Hypothalamus (tissue), 51 donors: Measurements from ENCODE around the gene STOML1.
A peak's percentile ranks its signal among the peaks of the same experiment; 100 is the strongest.

Experiments used
- DNase-seq, 51 donors: peaks; one replicate each; lab custom pipeline; 2025; lab: John Stamatoyannopoulos, UW

The STOML1 gene

DNA sequence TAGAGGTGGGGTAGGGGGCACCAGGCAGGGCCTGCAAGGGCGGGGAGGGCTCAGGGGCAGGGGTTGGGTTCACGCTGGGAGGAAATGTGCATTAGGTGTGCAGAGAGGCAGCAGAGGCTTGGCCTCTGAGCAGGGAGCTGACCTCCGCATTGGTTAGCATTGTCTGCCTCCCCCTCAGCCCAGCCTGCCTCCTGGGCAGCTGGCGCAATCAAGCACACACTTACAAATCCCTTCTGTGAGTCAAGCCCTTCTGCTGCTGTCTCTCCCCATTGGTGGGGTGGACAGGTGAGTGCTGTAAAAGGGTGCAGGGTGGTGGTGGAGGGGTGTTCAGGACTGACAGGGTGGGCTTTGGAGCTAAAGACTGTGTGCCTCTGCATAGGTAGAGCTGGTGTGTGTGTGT lies 56.5 kb downstream of the STOML1 start:
- no peak for DNase-seq

- DNase-seq, result no peak
Observed at GRCh38 chr15:73934281-73934680, 57.8 kb downstream of the STOML1 start.

DNA sequence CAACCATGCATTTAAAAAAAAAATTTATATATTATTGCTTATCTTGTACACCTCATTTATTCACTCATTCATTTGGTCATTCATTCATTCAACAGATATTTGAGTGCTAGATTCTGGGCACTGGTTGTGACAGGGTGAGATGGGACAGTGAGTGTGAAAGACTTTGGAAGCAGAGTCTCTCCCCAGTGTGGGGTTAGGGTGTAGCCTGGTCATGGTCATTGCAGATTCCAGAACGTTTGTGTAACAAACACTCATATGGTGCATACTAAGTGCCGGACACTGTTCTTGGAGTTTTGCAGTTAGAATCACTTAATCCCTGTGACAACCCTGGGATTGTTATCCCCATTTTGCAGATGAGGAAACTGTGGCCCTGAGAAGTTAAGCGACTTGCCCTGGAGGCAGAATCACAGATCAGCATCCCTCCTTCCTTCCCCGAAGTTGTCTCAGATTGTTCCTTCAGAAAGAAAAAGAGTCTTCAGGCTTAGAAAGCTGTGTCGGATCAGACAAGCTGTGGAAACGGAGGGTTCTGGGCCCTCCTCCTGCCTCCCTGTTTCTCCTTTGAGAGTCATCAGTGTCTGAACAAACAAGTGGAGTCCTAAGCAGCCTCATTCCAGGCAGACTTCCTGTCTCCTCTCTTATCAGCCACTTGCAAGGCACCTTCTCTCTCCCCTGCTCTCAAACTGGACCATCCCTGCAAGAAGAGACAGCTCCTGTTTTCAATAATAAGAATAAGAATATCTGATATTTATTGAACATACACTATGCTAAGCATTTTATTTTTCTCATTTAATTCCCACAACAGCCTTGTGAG lies 59.5 kb downstream of the STOML1 start:
- no peak for DNase-seq

DNA sequence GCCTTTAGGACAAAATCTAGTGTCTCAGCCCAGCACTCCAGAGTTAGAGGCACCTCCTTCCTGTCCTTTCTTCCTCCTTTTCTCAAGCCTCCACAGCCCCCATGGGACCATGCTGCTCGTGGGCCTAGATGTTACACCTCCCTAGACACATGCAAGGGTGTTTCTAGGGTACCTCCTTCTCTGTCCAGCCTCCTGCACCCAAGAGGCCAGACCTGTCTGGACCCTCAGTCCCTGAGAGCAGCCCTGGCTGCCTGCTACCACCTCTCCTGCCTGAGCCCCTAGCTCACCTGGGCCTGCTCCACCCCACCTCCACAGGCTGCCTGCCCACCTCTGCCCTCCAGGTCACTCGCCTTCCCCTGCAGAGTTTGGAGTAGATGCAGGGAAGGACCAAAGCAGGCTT lies 60.7 kb downstream of the STOML1 start:
- no peak for DNase-seq

GRCh38 chr15:73930790-73931281 lies 61.3 kb downstream of the STOML1 start:
- DNase-seq, result peak in 3 of 51 donors; percentile 15 to 59 (median 23)

GRCh38 chr15:73930371-73930770 lies 61.7 kb downstream of the STOML1 start:
- no peak for DNase-seq

DNA sequence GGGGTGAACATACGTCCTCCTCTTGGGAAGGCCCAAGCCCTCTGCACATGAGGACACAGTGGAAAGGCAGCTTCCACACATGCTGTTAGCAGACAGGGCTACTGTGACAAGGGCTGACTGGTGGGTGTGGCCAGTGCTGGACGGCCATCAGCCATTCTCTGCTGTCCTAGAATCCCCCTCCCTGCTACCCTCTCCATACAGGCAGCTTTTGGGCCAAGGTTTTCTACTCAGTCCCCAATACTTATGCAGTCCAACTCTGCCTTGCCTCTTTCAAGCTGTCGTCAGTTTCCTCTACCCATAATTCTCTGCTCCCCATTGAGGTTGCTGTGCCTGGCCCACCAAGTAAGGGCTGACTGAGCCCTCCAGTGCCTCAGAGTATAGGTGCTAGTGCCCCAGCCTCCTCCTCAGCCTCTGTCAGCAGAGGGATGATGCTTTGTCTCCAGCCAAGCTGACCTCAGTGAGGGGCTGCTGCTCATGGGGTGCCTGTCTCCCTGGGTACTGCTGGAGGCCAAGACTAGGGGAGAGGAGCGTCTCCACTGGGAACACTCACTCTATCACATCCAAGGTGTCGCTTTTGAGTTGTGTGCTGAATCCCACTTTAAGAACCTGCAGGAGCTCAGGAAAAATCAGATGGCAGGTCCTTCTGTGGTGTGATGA lies 63.0 kb downstream of the STOML1 start:
- DNase-seq, result no peak
